HL-60 (cell line): ENCODE data around the gene MBNL1.

ENCODE experiments used
- DNase-seq, 2 experiments: peaks; one replicate each; pipeline ENCODE4 v3.0.0-alpha.2; 2010 to 2020; ENCODE audit warnings: low read depth in 1 of 2, low spot score in 1 of 2
- H3K27ac ChIP-seq: fragments of 250-450 bp; sonication (Bioruptor Pico); replicated peaks from 2 replicates; pipeline ENCODE4 v1.5.1; 2020; ENCODE audit warnings: mild to moderate bottlenecking, moderate library complexity
- H3K27me3 ChIP-seq: fragments of 250-450 bp; sonication (Bioruptor Pico); 2 replicates; pipeline ENCODE4 v1.5.1; 2021; ENCODE audit warnings: mild to moderate bottlenecking, moderate library complexity; ENCODE audit not compliant: insufficient read depth, poor library complexity, severe bottlenecking
- H3K4me3 ChIP-seq: replicated peaks from 2 replicates; pipeline ENCODE4 v1.5.1; 2011; ENCODE audit warnings: mild to moderate bottlenecking, control low read depth, low read length; ENCODE audit not compliant: insufficient read depth
- CTCF ChIP-seq: IDR thresholded peaks from one replicate; pipeline ENCODE4 v1.5.1; 2011; ENCODE audit warnings: low read length, control low read depth, inconsistent platforms; ENCODE audit not compliant: insufficient read depth
- GABPA ChIP-seq: IDR thresholded peaks from 2 replicates; pipeline ENCODE4 v1.6.1; 2012; ENCODE audit warnings: low read depth
- POLR2AphosphoS5 ChIP-seq: IDR thresholded peaks from 2 replicates; pipeline ENCODE4 v1.6.1; 2012; ENCODE audit warnings: low read depth
- SPI1 ChIP-seq: IDR thresholded peaks from 2 replicates; pipeline ENCODE4 v1.6.1; 2012; ENCODE audit warnings: low read depth, mild to moderate bottlenecking, borderline replicate concordance
- TF ChIP-seq, protein P1 (sequence below): IDR thresholded peaks from 2 replicates; pipeline ENCODE4 v1.6.1; 2012; ENCODE audit warnings: low read depth; ENCODE audit not compliant: insufficient replicate concordance

Gene MBNL1

DNA sequence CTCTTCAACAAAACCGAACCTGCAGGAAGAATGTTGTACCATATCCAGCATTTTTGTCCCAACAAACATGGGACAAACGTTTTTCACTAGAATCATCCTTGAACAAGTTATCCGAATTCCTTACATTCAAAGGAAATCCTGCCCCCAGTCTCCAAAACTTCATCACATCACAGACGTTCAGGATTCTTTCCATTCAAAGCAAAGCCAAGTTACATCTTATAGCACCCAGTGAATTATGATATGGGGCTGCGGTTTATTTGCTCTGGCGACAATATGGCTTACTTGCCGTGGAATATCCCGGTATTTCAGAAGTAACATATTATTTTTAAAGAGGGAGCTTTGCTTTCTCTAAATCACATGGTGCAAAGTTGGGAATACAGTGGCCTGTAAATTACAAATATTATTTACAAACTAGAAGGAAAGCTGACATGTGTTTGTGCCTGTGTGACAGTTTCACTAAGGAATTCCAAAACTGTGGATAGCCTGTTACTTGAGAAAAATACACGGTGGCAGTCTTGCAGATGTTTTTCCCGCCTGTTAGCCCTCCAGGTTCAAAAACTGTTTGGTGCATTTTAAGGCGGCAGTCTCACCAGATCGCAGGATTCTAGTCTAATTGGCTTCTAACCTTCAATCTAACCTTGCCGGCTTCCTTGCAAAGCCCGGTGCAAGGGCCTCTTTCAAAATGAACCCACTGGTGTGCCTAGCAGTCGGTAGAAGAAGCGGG is 736 bp upstream of the MBNL1 start:
- no peaks in the 10 kb centered on the region for H3K27me3 ChIP-seq
- peak overlapping the region; percentile 97 for H3K27ac ChIP-seq
- DNase-seq = no peak
- no peak for TF ChIP-seq POLR2AphosphoS5
- TF ChIP-seq GABPA = no peak
- TF ChIP-seq, protein P1, sequence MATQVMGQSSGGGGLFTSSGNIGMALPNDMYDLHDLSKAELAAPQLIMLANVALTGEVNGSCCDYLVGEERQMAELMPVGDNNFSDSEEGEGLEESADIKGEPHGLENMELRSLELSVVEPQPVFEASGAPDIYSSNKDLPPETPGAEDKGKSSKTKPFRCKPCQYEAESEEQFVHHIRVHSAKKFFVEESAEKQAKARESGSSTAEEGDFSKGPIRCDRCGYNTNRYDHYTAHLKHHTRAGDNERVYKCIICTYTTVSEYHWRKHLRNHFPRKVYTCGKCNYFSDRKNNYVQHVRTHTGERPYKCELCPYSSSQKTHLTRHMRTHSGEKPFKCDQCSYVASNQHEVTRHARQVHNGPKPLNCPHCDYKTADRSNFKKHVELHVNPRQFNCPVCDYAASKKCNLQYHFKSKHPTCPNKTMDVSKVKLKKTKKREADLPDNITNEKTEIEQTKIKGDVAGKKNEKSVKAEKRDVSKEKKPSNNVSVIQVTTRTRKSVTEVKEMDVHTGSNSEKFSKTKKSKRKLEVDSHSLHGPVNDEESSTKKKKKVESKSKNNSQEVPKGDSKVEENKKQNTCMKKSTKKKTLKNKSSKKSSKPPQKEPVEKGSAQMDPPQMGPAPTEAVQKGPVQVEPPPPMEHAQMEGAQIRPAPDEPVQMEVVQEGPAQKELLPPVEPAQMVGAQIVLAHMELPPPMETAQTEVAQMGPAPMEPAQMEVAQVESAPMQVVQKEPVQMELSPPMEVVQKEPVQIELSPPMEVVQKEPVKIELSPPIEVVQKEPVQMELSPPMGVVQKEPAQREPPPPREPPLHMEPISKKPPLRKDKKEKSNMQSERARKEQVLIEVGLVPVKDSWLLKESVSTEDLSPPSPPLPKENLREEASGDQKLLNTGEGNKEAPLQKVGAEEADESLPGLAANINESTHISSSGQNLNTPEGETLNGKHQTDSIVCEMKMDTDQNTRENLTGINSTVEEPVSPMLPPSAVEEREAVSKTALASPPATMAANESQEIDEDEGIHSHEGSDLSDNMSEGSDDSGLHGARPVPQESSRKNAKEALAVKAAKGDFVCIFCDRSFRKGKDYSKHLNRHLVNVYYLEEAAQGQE = no peak
- H3K4me3 ChIP-seq = peak overlapping the region; percentile 74

GRCh38 chr3:152269056-152269830 is 514 bp downstream of the MBNL1 start:
- Histone ChIP-seq H3K4me3 (peak overlapping the region; percentile 74), H3K27ac (peak overlapping the region; percentile 97), H3K27me3 (no peaks in the 10 kb centered on the region)
- TF ChIP-seq POLR2AphosphoS5 (peak; percentile 95), SPI1 (peak; percentile 88), CTCF (no peak), GABPA (peak; percentile 3; the same call in 1 of the 2 replicates)
- TF ChIP-seq, protein P1 = no peak
- peak in 1 of 2 experiments; percentile 51 for DNase-seq

DNA sequence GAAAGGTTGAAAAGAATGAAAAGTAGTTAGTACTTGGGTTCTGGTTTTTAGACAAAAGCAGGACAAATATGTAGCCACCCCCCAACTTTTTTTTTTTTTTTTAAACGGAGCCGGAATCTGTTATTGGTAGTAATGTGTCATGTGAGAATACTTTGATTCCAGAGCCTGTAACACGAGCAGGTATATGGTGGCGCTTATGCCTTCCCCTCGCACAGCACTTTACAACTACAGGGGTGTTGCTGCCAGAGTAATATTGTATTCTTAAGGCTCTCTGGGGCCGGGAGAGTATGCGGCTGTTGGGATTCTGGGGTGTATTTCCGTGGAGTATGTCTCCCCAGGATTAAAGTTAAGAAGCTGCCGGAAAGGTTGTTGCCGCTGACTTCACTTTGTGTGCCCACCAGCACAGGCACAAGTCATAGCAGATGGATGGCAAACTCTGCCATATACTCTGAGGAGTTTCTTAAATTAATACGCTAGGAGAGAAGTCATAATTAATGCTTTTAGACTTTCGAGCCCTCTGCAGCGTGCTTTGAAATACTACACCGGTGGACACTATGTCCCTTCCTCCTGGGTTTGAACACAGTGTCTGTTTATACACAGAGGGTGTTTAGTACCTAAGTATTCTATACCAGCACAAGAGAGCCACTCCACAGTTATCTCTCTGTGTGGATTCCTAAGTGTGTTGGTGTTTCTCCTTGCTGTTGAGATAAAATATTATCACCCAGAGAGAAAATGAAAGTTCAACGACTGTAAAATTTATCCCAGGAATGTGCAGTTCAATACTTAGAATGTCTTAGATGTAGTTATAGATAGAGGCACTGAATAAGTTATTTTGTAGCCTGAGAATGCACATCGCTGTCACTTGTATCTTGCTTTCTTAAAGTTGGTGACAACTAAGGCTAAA is 1.4 kb downstream of the MBNL1 start:
- Histone ChIP-seq H3K27ac (peak overlapping the region; percentile 97), H3K27me3 (no peaks in the 10 kb centered on the region), H3K4me3 (peak overlapping the region; percentile 74)
- no peak for TF ChIP-seq GABPA
- no peak for TF ChIP-seq CTCF
- TF ChIP-seq, protein P1 = no peak
- TF ChIP-seq SPI1 = no peak
- TF ChIP-seq POLR2AphosphoS5 = peak; percentile 14; the same call in 1 of the 2 replicates
- DNase-seq = no peak
